K562 (cell line): Measurements from ENCODE around the gene USP20. TPM values are rescaled to one million over a fixed set of nuclear protein-coding genes. Genes with fewer than 3 reads are reported as not detected.
A peak's percentile ranks its signal among the peaks of the same experiment; 100 is the strongest.

Experiments used
- DMBX1 ChIP-seq: fragments of 250-450 bp; sonication (Bioruptor Pico); IDR thresholded peaks from 2 replicates; pipeline ENCODE4 v1.8.0; 2022; ENCODE audit warnings: inconsistent platforms, mild to moderate bottlenecking, moderate library complexity, borderline replicate concordance
- EGR1 ChIP-seq: fragments of 450-650 bp; conservative IDR thresholded peaks from 2 replicates; pipeline ENCODE4 v1.6.1; 2017; ENCODE audit warnings: mild to moderate bottlenecking
- ESRRB ChIP-seq: fragments of 250-450 bp; sonication (Bioruptor Pico); IDR thresholded peaks from 2 replicates; pipeline ENCODE4 v1.5.0; 2020; ENCODE audit warnings: mild to moderate bottlenecking, moderate library complexity, borderline replicate concordance
- HIVEP1 ChIP-seq: fragments of 250-450 bp; sonication (Bioruptor Pico); IDR thresholded peaks from 2 replicates; pipeline ENCODE4 v1.4.0; 2020; ENCODE audit warnings: mild to moderate bottlenecking
- KAT7 ChIP-seq: sonication (generic); formaldehyde crosslinking; IDR thresholded peaks from 2 replicates; pipeline ENCODE4 v1.8.0; 2022; ENCODE audit warnings: missing genetic modification reagents, mild to moderate bottlenecking, borderline replicate concordance
- KLF10 ChIP-seq: fragments of 250-450 bp; sonication (Bioruptor Pico); IDR thresholded peaks from 2 replicates; pipeline ENCODE4 v1.6.1; 2021; ENCODE audit warnings: matching md5 sums
- MTF1 ChIP-seq: fragments of 250-450 bp; sonication (Bioruptor Pico); IDR thresholded peaks from 2 replicates; pipeline ENCODE4 v1.9.0; 2021; ENCODE audit warnings: moderate library complexity, mild to moderate bottlenecking, inconsistent platforms, borderline replicate concordance
- NBN ChIP-seq: fragments of 450-650 bp; IDR thresholded peaks from 2 replicates; pipeline ENCODE4 v1.6.1; 2016; ENCODE audit warnings: low read depth, mild to moderate bottlenecking
- NCOA1 ChIP-seq: fragments of 450-650 bp; IDR thresholded peaks from 2 replicates; pipeline ENCODE4 v1.6.1; 2016; ENCODE audit warnings: low read depth
- NFIX ChIP-seq: fragments of 250-450 bp; sonication (Bioruptor Pico); IDR thresholded peaks from 2 replicates; pipeline ENCODE4 v1.4.0; 2020; ENCODE audit warnings: low read depth, mild to moderate bottlenecking, moderate library complexity
- SAFB ChIP-seq: fragments of 200-400 bp; formaldehyde crosslinking; IDR thresholded peaks from 2 replicates; pipeline ENCODE4 v1.6.1; 2017; ENCODE audit warnings: low read depth, low read length, borderline replicate concordance
- SNIP1 ChIP-seq: fragments of 450-650 bp; IDR thresholded peaks from 2 replicates; pipeline ENCODE4 v1.7.1; 2017; ENCODE audit warnings: low read depth, mild to moderate bottlenecking
- TAF9B ChIP-seq: fragments of 450-650 bp; IDR thresholded peaks from 2 replicates; pipeline ENCODE4 v1.6.1; 2018; ENCODE audit warnings: mild to moderate bottlenecking; ENCODE audit not compliant: partially characterized antibody
- U2AF2 ChIP-seq: fragments of 200-400 bp; formaldehyde crosslinking; optimal IDR thresholded peaks from 2 replicates; pipeline ENCODE3; 2017; ENCODE audit warnings: low read depth, mild to moderate bottlenecking, low read length
- XRCC4 ChIP-seq: IDR thresholded peaks from one replicate; pipeline ENCODE4 v1.6.1; 2011; ENCODE audit not compliant: insufficient read depth, insufficient read length; ENCODE audit errors: extremely low read depth
- ZNF184 ChIP-seq: sonication (generic); formaldehyde crosslinking; IDR thresholded peaks from 2 replicates; pipeline ENCODE4 v1.5.0; 2020; ENCODE audit warnings: missing genetic modification reagents
- ZNF197 ChIP-seq: fragments of 200-800 bp; sonication (Bioruptor generic); IDR thresholded peaks from 2 replicates; pipeline ENCODE4 v1.6.1; 2016; ENCODE audit warnings: low read depth, missing genetic modification characterization, missing compliant biosample characterization
- ZNF707 ChIP-seq: fragments of 250-450 bp; sonication (Bioruptor Pico); conservative IDR thresholded peaks from 2 replicates; pipeline ENCODE4 v1.8.0; 2022; ENCODE audit warnings: inconsistent platforms, mild to moderate bottlenecking, moderate library complexity
- ZNF830 ChIP-seq: fragments of 250-450 bp; sonication (Bioruptor Pico); IDR thresholded peaks from 2 replicates; pipeline ENCODE4 v1.5.0; 2021; ENCODE audit warnings: mild to moderate bottlenecking
- polyA plus RNA-seq, 8 experiments: library from polyadenylated mRNA; depleted of rRNA in 4 of 8; stranded (reverse) in 5 of 8; unstranded in 3 of 8; fragments of >200 nt; fragmentation: Nextera tagmentation in 2 of 8; fragmentation: Illumina TruSeq in 1 of 8; extraction: Ambion mirVana in 2 of 8; extraction: Trizol in 1 of 8; gene quantifications; 2 replicates each; pipeline versions ENCODE4 v1.2.1 to v1.2.3, GENCODE V29; 2011 to 2014; ENCODE audit warnings: inconsistent platforms in 1 of 8, missing spikeins in 1 of 8
- total RNA-seq, 7 experiments: library from RNA; depleted of rRNA in 6 of 7; stranded (reverse); fragments of >200 nt in 6 of 7; fragmentation: Illumina TruSeq in 2 of 7; extraction: Trizol in 2 of 7; gene quantifications; 2 replicates each; pipeline versions ENCODE4 v1.2.1 to v1.2.3, GENCODE V29; 2011 to 2021; ENCODE audit warnings: low replicate concordance in 1 of 7
- TF ChIP-seq, protein P1 (sequence below), 3 experiments: fragments of 200-800 bp in 1 of 3; sonication (Bioruptor generic) in 1 of 3; sonication (generic) in 1 of 3; formaldehyde crosslinking in 1 of 3; IDR thresholded peaks; 2 replicates each; pipeline versions ENCODE4 v1.6.1 to v1.8.0; 2016 to 2022; ENCODE audit warnings: mild to moderate bottlenecking in 2 of 3, missing compliant biosample characterization in 2 of 3, missing genetic modification characterization in 2 of 3, missing genetic modification reagents in 1 of 3
- TF ChIP-seq, protein P2 (sequence below): fragments of 250-450 bp; sonication (Bioruptor Pico); IDR thresholded peaks from 2 replicates; pipeline ENCODE4 v1.5.0; 2020; ENCODE audit warnings: mild to moderate bottlenecking, borderline replicate concordance
- TF ChIP-seq, protein P3 (sequence below): sonication (generic); formaldehyde crosslinking; IDR thresholded peaks from 2 replicates; pipeline ENCODE4 v1.9.0; 2022; ENCODE audit warnings: mild to moderate bottlenecking, missing genetic modification reagents
- TF ChIP-seq, protein P4 (sequence below): fragments of 250-450 bp; sonication (Bioruptor Pico); IDR thresholded peaks from 2 replicates; pipeline ENCODE4 v1.8.0; 2021; ENCODE audit warnings: borderline replicate concordance, mild to moderate bottlenecking, moderate library complexity; ENCODE audit not compliant: poor library complexity, severe bottlenecking

The USP20 gene
- total and polyA plus RNA-seq, 9 of the 15 experiments (the other 6 are each of a cell fraction or from before 2014, with no cell fraction given) = 1.9 to 136 (median 49.1) TPM

DNA sequence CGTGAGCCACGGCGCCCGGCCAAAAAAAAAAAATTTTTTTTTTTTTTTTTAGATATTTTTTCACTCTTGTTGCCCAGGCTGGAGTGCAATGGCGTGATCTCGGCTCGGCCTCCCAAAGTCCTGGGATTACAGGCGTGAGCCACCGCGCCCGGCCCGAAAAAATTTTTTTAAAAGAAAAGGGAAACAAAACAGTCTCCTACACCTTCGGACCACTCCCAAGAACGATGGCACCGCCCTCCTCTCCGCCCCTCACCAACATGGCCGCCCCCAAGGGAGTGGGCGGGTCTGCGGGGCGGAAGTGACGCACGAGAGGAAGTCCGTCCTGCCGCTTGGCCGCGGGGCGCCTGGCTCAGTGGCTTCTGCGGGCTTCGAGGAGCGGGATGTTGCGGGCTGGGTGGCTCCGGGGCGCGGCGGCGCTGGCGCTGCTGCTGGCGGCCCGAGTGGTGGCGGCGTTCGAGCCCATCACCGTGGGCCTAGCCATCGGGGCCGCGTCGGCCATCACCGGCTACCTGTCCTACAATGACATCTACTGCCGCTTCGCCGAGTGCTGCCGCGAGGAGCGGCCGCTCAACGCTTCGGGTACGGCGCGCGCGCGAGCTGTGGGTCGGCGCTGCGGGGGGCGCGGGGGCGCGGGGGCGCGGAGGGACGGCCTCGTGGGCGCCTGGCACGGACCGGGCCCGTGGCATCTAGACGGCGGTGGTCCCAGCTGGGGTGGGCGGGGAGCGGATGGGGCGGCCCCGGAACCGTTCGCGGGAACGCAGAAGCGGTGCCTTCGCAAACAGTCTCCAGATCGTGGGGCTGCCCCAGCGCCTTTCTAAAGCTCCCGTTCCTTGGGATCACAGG, 32.2 kb upstream of the USP20 start, which contains the start of gene TOR1B (continued):
- TF ChIP-seq, protein P1, sequence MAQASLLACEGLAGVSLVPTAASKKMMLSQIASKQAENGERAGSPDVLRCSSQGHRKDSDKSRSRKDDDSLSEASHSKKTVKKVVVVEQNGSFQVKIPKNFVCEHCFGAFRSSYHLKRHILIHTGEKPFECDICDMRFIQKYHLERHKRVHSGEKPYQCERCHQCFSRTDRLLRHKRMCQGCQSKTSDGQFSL (CRISPR knock-in tag; IDR thresholded peaks at IDR 0.05) = no peak
- TF ChIP-seq, protein P1 (tag; IDR thresholded peaks at IDR 0.05) = no peak
- TF ChIP-seq HIVEP1 (CRISPR knock-in tag) (no peak), U2AF2 (no peak), KLF10 (CRISPR knock-in tag) (no peak), TAF9B (no peak), ZNF707 (no peak), MTF1 (no peak), SAFB (0 out of 2 replicates have a peak, but pooled peaks have one; percentile 29), XRCC4 (no peak), ZNF197 (CRISPR knock-in tag) (peak; percentile 6; the same call in 1 of the 2 replicates), NCOA1 (peak; percentile 70; the same call in 1 of the 2 replicates), SNIP1 (no peak), KAT7 (no peak), ESRRB (no peak), NBN (0 out of 2 replicates have a peak, but pooled peaks have one; percentile 26), ZNF830 (no peak), DMBX1 (CRISPR knock-in tag) (no peak; the same call in 1 of the 2 replicates), EGR1 (peak; percentile 99), NFIX (CRISPR knock-in tag) (no peak), ZNF184 (CRISPR knock-in tag) (no peak)
- TF ChIP-seq, protein P2, sequence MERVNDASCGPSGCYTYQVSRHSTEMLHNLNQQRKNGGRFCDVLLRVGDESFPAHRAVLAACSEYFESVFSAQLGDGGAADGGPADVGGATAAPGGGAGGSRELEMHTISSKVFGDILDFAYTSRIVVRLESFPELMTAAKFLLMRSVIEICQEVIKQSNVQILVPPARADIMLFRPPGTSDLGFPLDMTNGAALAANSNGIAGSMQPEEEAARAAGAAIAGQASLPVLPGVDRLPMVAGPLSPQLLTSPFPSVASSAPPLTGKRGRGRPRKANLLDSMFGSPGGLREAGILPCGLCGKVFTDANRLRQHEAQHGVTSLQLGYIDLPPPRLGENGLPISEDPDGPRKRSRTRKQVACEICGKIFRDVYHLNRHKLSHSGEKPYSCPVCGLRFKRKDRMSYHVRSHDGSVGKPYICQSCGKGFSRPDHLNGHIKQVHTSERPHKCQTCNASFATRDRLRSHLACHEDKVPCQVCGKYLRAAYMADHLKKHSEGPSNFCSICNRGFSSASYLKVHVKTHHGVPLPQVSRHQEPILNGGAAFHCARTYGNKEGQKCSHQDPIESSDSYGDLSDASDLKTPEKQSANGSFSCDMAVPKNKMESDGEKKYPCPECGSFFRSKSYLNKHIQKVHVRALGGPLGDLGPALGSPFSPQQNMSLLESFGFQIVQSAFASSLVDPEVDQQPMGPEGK = no peak
- TF ChIP-seq, protein P3, sequence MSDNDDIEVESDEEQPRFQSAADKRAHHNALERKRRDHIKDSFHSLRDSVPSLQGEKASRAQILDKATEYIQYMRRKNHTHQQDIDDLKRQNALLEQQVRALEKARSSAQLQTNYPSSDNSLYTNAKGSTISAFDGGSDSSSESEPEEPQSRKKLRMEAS (CRISPR knock-in tag) = peak; percentile 37; the same call in 1 of the 2 replicates
- TF ChIP-seq, protein P4, sequence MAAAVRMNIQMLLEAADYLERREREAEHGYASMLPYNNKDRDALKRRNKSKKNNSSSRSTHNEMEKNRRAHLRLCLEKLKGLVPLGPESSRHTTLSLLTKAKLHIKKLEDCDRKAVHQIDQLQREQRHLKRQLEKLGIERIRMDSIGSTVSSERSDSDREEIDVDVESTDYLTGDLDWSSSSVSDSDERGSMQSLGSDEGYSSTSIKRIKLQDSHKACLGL (CRISPR knock-in tag) = no peak
